GM23248 (cell line): ENCODE results near the gene ZBTB9. TPM values are rescaled to one million over a fixed set of nuclear protein-coding genes. Genes with fewer than 3 reads are reported as not detected.

Source experiments
- DNase-seq: peaks from one replicate; pipeline ENCODE4 v3.0.0-alpha.2; 2015
- H2AFZ ChIP-seq: fragments of 200-600 bp; sonication (generic); 2 replicates; pipeline ENCODE4 v1.6.1; 2016; ENCODE audit warnings: antibody characterized with exemption
- H3F3A ChIP-seq: fragments of 200-600 bp; sonication (generic); 2 replicates; pipeline ENCODE4 v1.6.1; 2016; ENCODE audit warnings: mild to moderate bottlenecking, antibody characterized with exemption, mixed run types; ENCODE audit not compliant: insufficient read depth
- H3K27ac ChIP-seq: fragments of 200-600 bp; sonication (generic); 2 replicates; pipeline ENCODE4 v1.5.1; 2016; ENCODE audit warnings: mild to moderate bottlenecking
- H3K27me3 ChIP-seq: fragments of 200-600 bp; sonication (generic); replicated peaks from 2 replicates; pipeline ENCODE4 v1.6.1; 2016; ENCODE audit warnings: mild to moderate bottlenecking; ENCODE audit not compliant: insufficient read depth
- H3K36me3 ChIP-seq: fragments of 200-600 bp; sonication (generic); 2 replicates; pipeline ENCODE4 v1.6.1; 2016; ENCODE audit warnings: low read depth, mild to moderate bottlenecking
- H3K4me1 ChIP-seq: fragments of 200-600 bp; sonication (generic); 2 replicates; pipeline ENCODE4 v1.6.1; 2016; ENCODE audit warnings: mild to moderate bottlenecking; ENCODE audit not compliant: insufficient read depth
- H3K4me2 ChIP-seq: fragments of 200-600 bp; sonication (generic); one replicate; pipeline ENCODE4 v1.6.1; 2016; ENCODE audit warnings: mild to moderate bottlenecking; ENCODE audit not compliant: unreplicated experiment
- H3K4me3 ChIP-seq: fragments of 200-600 bp; sonication (generic); 2 replicates; pipeline ENCODE4 v1.5.1; 2016; ENCODE audit warnings: mild to moderate bottlenecking
- H3K79me2 ChIP-seq: fragments of 200-600 bp; sonication (generic); 2 replicates; pipeline ENCODE4 v1.6.1; 2016; ENCODE audit warnings: mild to moderate bottlenecking; ENCODE audit not compliant: insufficient read depth
- H3K9ac ChIP-seq: fragments of 200-600 bp; sonication (generic); 2 replicates; pipeline ENCODE4 v1.6.1; 2016; ENCODE audit warnings: mild to moderate bottlenecking
- H3K9me2 ChIP-seq: fragments of 200-600 bp; sonication (generic); 2 replicates; pipeline ENCODE4 v1.6.1; 2016; ENCODE audit warnings: mixed run types, mild to moderate bottlenecking, moderate library complexity; ENCODE audit not compliant: insufficient read depth
- H3K9me3 ChIP-seq: fragments of 200-600 bp; sonication (generic); one replicate; pipeline ENCODE4 v1.6.1; 2017; ENCODE audit warnings: low read depth
- H4K20me1 ChIP-seq: fragments of 200-600 bp; sonication (generic); 2 replicates; pipeline ENCODE4 v1.6.0; 2016; ENCODE audit not compliant: insufficient read depth
- EZH2 ChIP-seq: fragments of 200-600 bp; sonication (generic); IDR thresholded peaks from 2 replicates; pipeline ENCODE4 v1.6.1; 2018; ENCODE audit warnings: antibody characterized with exemption, mild to moderate bottlenecking; ENCODE audit not compliant: insufficient read depth, poor library complexity, severe bottlenecking
- EZH2phosphoT487 ChIP-seq: fragments of 200-600 bp; sonication (generic); IDR thresholded peaks from 2 replicates; pipeline ENCODE4 v1.6.1; 2018; ENCODE audit warnings: antibody characterized with exemption, moderate library complexity, mild to moderate bottlenecking, low read depth; ENCODE audit not compliant: insufficient read depth
- WGBS, 2 experiments: methylation state at CpG; one replicate each; pipeline ENCODE4 v1.1.6; 2015 to 2017; ENCODE audit warnings: low lambda C conversion rate in 2 of 2, low coverage in 1 of 2; ENCODE audit errors: missing lambda C conversion rate in 2 of 2; 5-methylcytosine and 5-hydroxymethylcytosine counted together
- in situ Hi-C: fragments of 300-500 bp; cut with MboI; formaldehyde crosslinking; loops from 2 replicates; pipeline ENCODE4 v1.15.0; 2020
- polyA plus RNA-seq: library from polyadenylated mRNA; unstranded; fragments of >200 nt; fragmentation: Nextera tagmentation; extraction: Ambion mirVana; gene quantifications from 2 replicates; pipeline ENCODE4 v1.2.1, GENCODE V29; 2016
- total RNA-seq: library from RNA; depleted of rRNA; stranded (reverse); fragments of >200 nt; shearing (Covaris generic); gene quantifications from 2 replicates; pipeline ENCODE4 v1.2.3, GENCODE V29; 2014

The ZBTB9 gene
- total and polyA plus RNA-seq, 2 experiments from 2014 or later, result 3.5 to 7.0 TPM

GRCh38 chr6:33412140-33413009 is 42.0 kb upstream of the ZBTB9 start:
- DNase-seq, result no peak
- Histone ChIP-seq H3K9ac (peak overlapping the region; percentile 94), H2AFZ (no peak overlapping the region), H3K9me3 (no peaks in the 10 kb centered on the region), H3K9me2 (no peaks in the 10 kb centered on the region), H3K4me2 (peak overlapping the region; percentile 93), H3K79me2 (peaks cover 61% of the 10 kb centered on the region), H3F3A (peaks cover 42% of the 10 kb centered on the region), H4K20me1 (no peaks in the 10 kb centered on the region), H3K4me1 (peaks cover 24% of the 10 kb centered on the region; the same call in 1 of the 2 replicates), H3K36me3 (no peaks in the 10 kb centered on the region), H3K27ac (no peak overlapping the region; the same call in 1 of the 2 replicates), H3K4me3 (peak overlapping the region; percentile 94), H3K27me3 (no peaks in the 10 kb centered on the region)
- TF ChIP-seq EZH2, result no peak
- TF ChIP-seq EZH2phosphoT487, result no peak
- 98% methylated on average over 10 of the region's 10 CpGs for WGBS, 2 experiments
- in situ Hi-C loops, result no loop called here

DNA sequence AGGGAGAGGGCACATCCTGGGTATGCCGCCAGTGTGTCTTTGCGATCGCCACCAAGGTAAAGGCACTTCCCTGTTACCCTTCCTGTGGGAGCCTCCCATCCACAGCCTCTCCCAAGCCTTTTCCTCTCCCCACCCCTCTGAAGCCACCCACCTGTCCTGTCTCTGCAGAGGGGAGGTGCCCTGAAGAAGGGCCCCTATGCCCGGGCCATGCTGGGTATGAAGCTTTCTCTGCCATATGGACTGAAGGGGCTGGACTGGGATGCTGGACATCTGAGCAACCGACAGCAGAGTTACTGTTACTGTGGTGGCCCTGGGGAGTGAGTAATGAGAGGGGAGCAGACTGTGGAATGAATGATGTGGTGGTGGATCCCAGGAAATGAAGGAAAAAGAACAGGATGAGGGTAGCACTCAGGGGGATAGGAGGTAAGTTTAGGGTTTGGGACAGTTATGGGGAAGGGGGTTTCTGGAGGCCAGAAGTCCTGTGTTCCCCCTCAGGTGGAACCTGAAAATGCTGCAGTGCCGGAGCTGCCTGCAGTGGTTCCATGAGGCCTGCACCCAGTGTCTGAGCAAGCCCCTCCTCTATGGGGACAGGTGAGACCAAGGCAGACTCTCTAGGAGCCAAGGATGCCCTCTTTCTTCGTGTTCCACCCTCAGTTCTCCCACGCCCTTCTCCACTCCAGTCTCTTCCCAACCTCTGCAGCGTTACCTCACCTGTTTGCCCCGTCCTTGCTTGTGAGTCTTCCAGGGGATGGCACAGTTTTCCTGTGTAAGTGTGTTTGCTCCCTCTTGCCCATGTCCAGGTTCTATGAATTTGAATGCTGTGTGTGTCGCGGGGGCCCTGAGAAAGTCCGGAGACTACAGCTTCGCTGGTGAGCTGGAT is 40.9 kb upstream of the ZBTB9 start:
- H3K36me3 ChIP-seq, result no peaks in the 10 kb centered on the region
- TF ChIP-seq EZH2 (no peak), EZH2phosphoT487 (no peak)
- H4K20me1 ChIP-seq, result no peaks in the 10 kb centered on the region
- peaks cover 25% of the 10 kb centered on the region for H3K4me1 ChIP-seq
- no peak overlapping the region; the same call in 1 of the 2 replicates for H3K27ac ChIP-seq
- H3K27me3 ChIP-seq, result no peaks in the 10 kb centered on the region
- peaks cover 37% of the 10 kb centered on the region for H3F3A ChIP-seq
- H3K9me3 ChIP-seq, result no peaks in the 10 kb centered on the region
- DNase-seq, result no peak
- H3K4me3 ChIP-seq, result no peak overlapping the region
- H3K9me2 ChIP-seq, result no peaks in the 10 kb centered on the region
- H3K9ac ChIP-seq, result no peak overlapping the region
- 90% methylated on average over 14 of the region's 14 CpGs for WGBS, 2 experiments
- no peak overlapping the region for H2AFZ ChIP-seq
- peaks cover 66% of the 10 kb centered on the region for H3K79me2 ChIP-seq
- in situ Hi-C loops, result no loop called here
- H3K4me2 ChIP-seq, result no peak overlapping the region

DNA sequence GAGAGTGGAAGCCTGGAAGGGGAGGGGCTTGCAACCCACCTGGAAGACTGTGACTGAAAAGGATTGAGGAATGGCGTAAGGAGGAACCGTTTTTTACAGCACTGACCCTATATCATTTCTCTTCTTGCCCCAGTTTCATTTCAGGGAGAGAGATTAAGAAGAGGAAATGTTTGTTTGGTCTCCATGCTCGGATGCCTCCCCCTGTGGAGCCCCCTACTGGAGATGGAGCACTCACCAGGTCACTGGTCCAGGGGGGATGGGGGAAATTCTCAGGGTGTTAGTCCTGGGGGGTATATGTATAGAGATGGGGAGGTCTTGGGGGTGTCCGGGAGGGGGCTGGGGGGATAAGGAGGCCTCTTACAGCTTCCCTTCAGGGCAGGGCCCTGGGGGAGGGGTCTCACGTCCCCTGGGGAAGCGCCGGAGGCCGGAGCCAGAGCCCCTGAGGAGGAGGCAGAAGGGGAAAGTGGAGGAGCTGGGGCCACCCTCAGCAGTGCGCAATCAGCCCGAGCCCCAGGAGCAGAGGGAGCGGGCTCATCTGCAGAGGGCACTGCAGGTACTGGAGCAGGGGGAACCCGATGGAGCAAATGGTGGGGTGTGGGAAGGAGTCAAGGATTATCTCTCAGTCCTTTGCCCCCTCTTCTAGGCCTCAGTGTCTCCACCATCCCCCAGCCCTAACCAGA is 39.6 kb upstream of the ZBTB9 start:
- no peaks in the 10 kb centered on the region for H3K9me2 ChIP-seq
- TF ChIP-seq EZH2phosphoT487, result no peak
- no peak for TF ChIP-seq EZH2
- H4K20me1 ChIP-seq, result no peaks in the 10 kb centered on the region
- peaks cover 28% of the 10 kb centered on the region for H3F3A ChIP-seq
- H3K9me3 ChIP-seq, result no peaks in the 10 kb centered on the region
- DNase-seq, result peak; percentile 59
- H3K9ac ChIP-seq, result no peak overlapping the region; the same call in 1 of the 2 replicates
- no peak overlapping the region for H3K4me3 ChIP-seq
- H3K27me3 ChIP-seq, result no peaks in the 10 kb centered on the region
- H3K27ac ChIP-seq, result peak overlapping the region; percentile 24; the same call in 1 of the 2 replicates
- H3K4me1 ChIP-seq, result peaks cover 38% of the 10 kb centered on the region
- 56 to 58% methylated on average over 11 to 12 of the region's 12 CpGs for WGBS, 2 experiments
- peak overlapping the region; percentile 11 for H3K4me2 ChIP-seq
- H2AFZ ChIP-seq, result no peak overlapping the region
- no peaks in the 10 kb centered on the region for H3K36me3 ChIP-seq
- peaks cover 77% of the 10 kb centered on the region for H3K79me2 ChIP-seq
- in situ Hi-C loops, result no loop called here

- peaks cover 83% of the 10 kb centered on the region for H3K79me2 ChIP-seq
- 76 to 79% methylated on average over 9 of the region's 9 CpGs for WGBS, 2 experiments
- peak overlapping the region; percentile 92 for H3K9ac ChIP-seq
- peak overlapping the region; percentile 99 for H3K4me2 ChIP-seq
- TF ChIP-seq EZH2 (no peak), EZH2phosphoT487 (no peak)
- peaks cover 39% of the 10 kb centered on the region for H3K4me1 ChIP-seq
- H3K9me3 ChIP-seq, result no peaks in the 10 kb centered on the region
- in situ Hi-C loops, result no loop called here
- no peaks in the 10 kb centered on the region for H3K27me3 ChIP-seq
- H3F3A ChIP-seq, result peaks cover 28% of the 10 kb centered on the region
- no peak overlapping the region for H2AFZ ChIP-seq
- H3K4me3 ChIP-seq, result peak overlapping the region; percentile 86
- no peaks in the 10 kb centered on the region for H3K36me3 ChIP-seq
- H3K27ac ChIP-seq, result peak overlapping the region; percentile 96
- H4K20me1 ChIP-seq, result no peaks in the 10 kb centered on the region
- DNase-seq, result no peak
- no peaks in the 10 kb centered on the region for H3K9me2 ChIP-seq
Measured at GRCh38 chr6:33415831-33416230, 38.5 kb upstream of the ZBTB9 start.
